Esophagus squamous epithelium (tissue), 5 donors: ENCODE measurements around the gene SCRT2. TPM values are rescaled to one million over a fixed set of nuclear protein-coding genes. Genes with fewer than 3 reads are reported as not detected.
"Not testable (repeated sequence)": the region's sequence is repeated elsewhere in the genome, so short reads cannot be mapped to it uniquely, and the experiment has no call there.

Source experiments
- DNase-seq: peaks from one replicate; lab custom pipeline; 2025; lab: John Stamatoyannopoulos, UW
- H3K27ac ChIP-seq, 4 donors: fragments of 200-600 bp; sonication (generic); one replicate each; pipeline ENCODE4 v1.5.1; 2016 to 2019; ENCODE audit warnings: mild to moderate bottlenecking in 1 of 4
- H3K27me3 ChIP-seq, 4 donors: fragments of 200-600 bp; sonication (generic); 1 replicate in 3 of 4; 2 replicates in 1 of 4; pipeline versions ENCODE4 v1.5.1 to v1.6.0; 2017 to 2021; ENCODE audit warnings: antibody characterized with exemption in 1 of 4
- H3K36me3 ChIP-seq, 3 donors: fragments of 200-600 bp; sonication (generic); one replicate each; pipeline ENCODE4 v1.5.1; 2016 to 2019
- H3K4me1 ChIP-seq, 3 donors: fragments of 200-600 bp; sonication (generic); one replicate each; pipeline ENCODE4 v1.5.1; 2017 to 2019
- H3K4me3 ChIP-seq, 4 donors: fragments of 200-600 bp; sonication (generic); 1 replicate in 3 of 4; 2 replicates in 1 of 4; pipeline ENCODE4 v1.5.1; 2016 to 2019; ENCODE audit warnings: mild to moderate bottlenecking in 2 of 4, moderate library complexity in 1 of 4
- H3K9me3 ChIP-seq, 3 donors: fragments of 200-600 bp; sonication (generic); one replicate each; pipeline ENCODE4 v1.5.1; 2016 to 2019
- CTCF ChIP-seq, 6 experiments: fragments of 450-650 bp in 4 of 6; fragments of 200-600 bp in 2 of 6; sonication (generic) in 2 of 6; IDR thresholded peaks; one replicate each; pipeline ENCODE4 v1.5.1; 2016 to 2019; ENCODE audit warnings: antibody characterized with exemption in 6 of 6, mild to moderate bottlenecking in 4 of 6, moderate library complexity in 4 of 6
- POLR2A ChIP-seq, 4 donors: fragments of 450-650 bp; IDR thresholded peaks; one replicate each; pipeline ENCODE4 v1.6.1; 2017; ENCODE audit warnings: antibody characterized with exemption in 4 of 4, mild to moderate bottlenecking in 4 of 4, moderate library complexity in 3 of 4
- WGBS, 2 donors: methylation state at CpG; one replicate each; pipeline ENCODE4 v1.1.5; 2018; 5-methylcytosine and 5-hydroxymethylcytosine counted together
- intact Hi-C: fragments of 100-400 bp; cut with DNase I; formaldehyde crosslinking; loops from one replicate; pipeline ENCODE4 v1.15.0; 2022
- total RNA-seq, 4 donors: library from RNA; depleted of rRNA; stranded (reverse); fragments of >200 nt; gene quantifications; one replicate each; pipeline ENCODE4 v1.1.0, GENCODE V29; 2016
- donor health status: DM: yes; HTN: yes; CAD: no.

The SCRT2 gene
- total RNA-seq, 4 donors from 2014 or later, result not detected

- Histone ChIP-seq H3K4me1 (peaks cover 6 to 21% (median 7%) of the 10 kb centered on the region in 3 donors), H3K27me3 (peaks cover 0 to 22% (median 0%) of the 10 kb centered on the region in 4 donors), H3K36me3 (peaks cover 19 to 40% (median 23%) of the 10 kb centered on the region in 3 donors), H3K4me3 (no peak overlapping the region), H3K9me3 (peaks cover 0 to 7% (median 0%) of the 10 kb centered on the region in 3 donors), H3K27ac (no peak overlapping the region)
- TF ChIP-seq CTCF (IDR thresholded peaks at IDR 0.05), result peak; percentile 78 to 88 (median 84)
- TF ChIP-seq POLR2A (IDR thresholded peaks at IDR 0.05), result no peak
- no peak for DNase-seq
- 9 to 15% methylated on average over 10 to 17 of the region's 20 CpGs for WGBS, 2 donors
- intact Hi-C loops, result loop anchor here (2.0 kb wide), 1 partner anchor 85 kb away; no protein-coding TSS in a partner anchor
These were observed 30.1 kb downstream of the SCRT2 start for GRCh38 chr20:645318-646106.

- Histone ChIP-seq H3K4me1 (peaks cover 6 to 21% (median 7%) of the 10 kb centered on the region in 3 donors), H3K36me3 (peaks cover 16 to 33% (median 19%) of the 10 kb centered on the region in 3 donors), H3K9me3 (peaks cover 0 to 7% (median 0%) of the 10 kb centered on the region in 3 donors), H3K4me3 (no peak overlapping the region), H3K27me3 (peaks cover 0 to 24% (median 0%) of the 10 kb centered on the region in 4 donors), H3K27ac (no peak overlapping the region)
- 75 to 82% methylated on average over 11 of the region's 11 CpGs for WGBS, 2 donors
- intact Hi-C loops, result loop anchor here (2.0 kb wide), 1 partner anchor 84 kb away; no protein-coding TSS in a partner anchor
- TF ChIP-seq CTCF (IDR thresholded peaks at IDR 0.05), result no peak
- no peak for TF ChIP-seq POLR2A (IDR thresholded peaks at IDR 0.05)
- DNase-seq, result no peak
These were observed 30.8 kb downstream of the SCRT2 start for GRCh38 chr20:644692-645317.

GRCh38 chr20:642398-643174 lies 33.0 kb downstream of the SCRT2 start:
- no peak for TF ChIP-seq CTCF (IDR thresholded peaks at IDR 0.05)
- TF ChIP-seq POLR2A (IDR thresholded peaks at IDR 0.05), result no peak
- H3K36me3 ChIP-seq, result peaks cover 3 to 11% (median 7%) of the 10 kb centered on the region in 3 donors
- DNase-seq, result no peak
- H3K27ac ChIP-seq, result no peak overlapping the region
- peaks cover 0 to 27% (median 0%) of the 10 kb centered on the region in 4 donors for H3K27me3 ChIP-seq
- H3K9me3 ChIP-seq, result no peaks in the 10 kb centered on the region
- intact Hi-C loops, result no loop called here
- peaks cover 6 to 21% (median 7%) of the 10 kb centered on the region in 3 donors for H3K4me1 ChIP-seq
- 19 to 50% methylated on average over 2 to 5 of the region's 57 CpGs for WGBS, 2 donors
- peak overlapping the region; percentile 11 to 58 (median 31) for H3K4me3 ChIP-seq

- no CpG with 5 or more reads among the region's 13 CpGs for WGBS, 2 donors
- H3K4me3 ChIP-seq, result peak overlapping the region in 2 of 4 donors; percentile 43 to 58
- DNase-seq, intact Hi-C loops, H3K36me3 ChIP-seq, H3K9me3 ChIP-seq, H3K27ac ChIP-seq: not testable (repeated sequence)
- H3K4me1 ChIP-seq, result peaks cover 6 to 21% (median 7%) of the 10 kb centered on the region in 3 donors
- peaks cover 0 to 32% (median 0%) of the 10 kb centered on the region in 4 donors for H3K27me3 ChIP-seq
These were observed 33.6 kb downstream of the SCRT2 start for GRCh38 chr20:642013-642397.

- intact Hi-C loops, result no loop called here
- Histone ChIP-seq H3K9me3 (no peaks in the 10 kb centered on the region), H3K36me3 (peaks cover 0 to under 1% (median 0%) of the 10 kb centered on the region in 3 donors), H3K4me3 (no peak overlapping the region), H3K4me1 (peaks cover 6 to 20% (median 7%) of the 10 kb centered on the region in 3 donors), H3K27ac (no peak overlapping the region), H3K27me3 (peaks cover 0 to 33% (median 0%) of the 10 kb centered on the region in 4 donors)
- WGBS, 2 donors, result 32 to 37% methylated on average over 8 to 11 of the region's 12 CpGs
- TF ChIP-seq POLR2A (IDR thresholded peaks at IDR 0.05), result no peak
- no peak for TF ChIP-seq CTCF (IDR thresholded peaks at IDR 0.05)
- DNase-seq, result no peak
These were observed 34.1 kb downstream of the SCRT2 start for GRCh38 chr20:641516-641875.
